Lower leg skin (tissue), 3 donors: ENCODE measurements around the gene CD276.

Experiments used
- CTCF ChIP-seq, 3 donors: fragments of 450-650 bp; IDR thresholded peaks; one replicate each; pipeline ENCODE4 v1.5.1; 2016; ENCODE audit warnings: antibody characterized with exemption in 3 of 3, mild to moderate bottlenecking in 3 of 3, moderate library complexity in 2 of 3
- POLR2A ChIP-seq, 2 donors: fragments of 450-650 bp; IDR thresholded peaks; one replicate each; pipeline ENCODE4 v1.6.1; 2016 to 2017; ENCODE audit warnings: antibody characterized with exemption in 2 of 2, mild to moderate bottlenecking in 1 of 2, moderate library complexity in 1 of 2

GRCh38 chr15:73711526-73711925 is 27.3 kb downstream of the CD276 start:
- TF ChIP-seq CTCF (IDR thresholded peaks at IDR 0.05) (no peak), POLR2A (IDR thresholded peaks at IDR 0.05) (no peak)
